TTC549 (cell line): ENCODE data around the gene TMEM17.

Experiments used
- FAIRE-seq: peaks from 2 replicates; lab custom pipeline; 2012; peaks lifted over from hg19 to GRCh38; lab: Jason Lieb, UNC

The TMEM17 gene

DNA sequence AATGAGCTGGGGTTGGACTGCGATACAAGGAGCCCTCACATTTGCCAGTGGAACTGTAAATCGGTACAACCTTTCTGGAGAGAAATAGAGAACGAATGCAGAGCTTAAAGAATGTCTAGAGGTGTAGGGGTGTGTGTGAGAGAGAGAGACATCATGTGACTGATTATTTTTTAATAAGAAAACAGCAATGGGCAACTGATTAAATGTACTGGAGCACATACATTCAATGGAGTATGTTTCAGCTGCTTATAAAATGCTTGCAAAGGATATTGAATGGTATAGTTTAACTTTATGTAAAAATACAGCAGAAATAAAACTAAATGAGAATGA, 391 bp upstream of the TMEM17 start:
- FAIRE-seq: no peak

DNA sequence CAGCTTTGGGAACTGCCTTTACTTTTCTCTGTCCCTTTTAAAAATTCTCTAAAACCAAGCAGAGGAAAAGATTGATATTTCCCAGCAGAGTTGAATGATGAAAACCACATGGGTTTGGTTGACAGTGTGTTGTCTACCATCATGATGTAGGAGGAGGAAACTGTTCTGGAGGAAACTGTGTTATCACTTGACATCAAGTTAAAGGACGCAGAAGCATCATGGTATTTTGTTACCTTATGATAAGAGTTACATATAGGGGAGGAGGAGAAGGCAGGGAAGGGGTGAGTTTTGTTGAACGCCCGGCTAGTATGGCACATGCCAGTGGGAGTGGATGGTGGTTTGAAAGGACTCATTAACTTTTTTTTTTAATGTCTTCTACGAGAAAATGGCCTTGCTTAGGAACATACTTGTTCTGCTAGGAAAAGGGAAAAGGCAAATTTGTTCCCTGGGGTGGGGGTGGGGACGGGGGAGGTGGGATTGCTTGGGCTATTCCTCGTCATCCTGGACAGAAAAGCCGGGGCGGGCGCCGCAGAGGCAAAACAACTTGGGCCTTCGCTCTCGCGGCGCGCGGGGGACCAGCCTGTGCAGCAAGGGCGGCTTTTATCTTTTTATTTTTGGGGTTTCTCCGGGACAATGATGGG, 766 bp downstream of the TMEM17 start:
- no peak for FAIRE-seq

GRCh38 chr2:62504657-62505056, 1.3 kb downstream of the TMEM17 start:
- no peak for FAIRE-seq

DNA sequence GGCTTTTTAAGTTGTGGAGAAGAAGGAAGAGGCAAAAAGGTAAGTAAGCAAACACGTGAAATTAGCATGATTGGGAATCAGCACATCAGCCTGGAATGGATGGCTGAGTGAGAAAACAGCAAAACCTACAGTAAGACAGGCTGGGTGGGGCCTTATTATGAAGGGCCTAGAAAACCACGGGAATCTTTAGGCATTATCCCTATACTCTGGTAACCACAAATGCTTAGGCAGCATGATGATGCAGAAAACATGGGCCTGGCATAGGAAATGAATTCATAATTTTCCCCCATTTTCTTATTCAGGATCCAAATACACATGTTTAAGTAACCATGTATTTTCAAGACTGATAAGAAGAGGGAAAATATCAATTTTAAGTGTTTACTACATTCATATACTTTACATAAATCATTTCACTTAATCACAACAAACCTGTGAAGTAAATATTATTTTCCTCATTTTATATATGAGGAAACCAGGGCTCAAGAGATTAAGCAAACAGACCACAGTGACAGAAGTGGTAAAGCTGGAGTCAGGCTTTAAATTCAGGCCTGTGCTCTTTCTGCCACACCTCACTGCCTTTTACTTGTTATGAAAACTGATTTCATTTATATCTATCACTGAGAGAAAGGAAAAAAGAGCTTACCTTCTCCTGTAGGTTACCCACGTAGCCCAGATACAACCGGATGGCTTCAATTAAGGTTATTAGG, 4.0 kb downstream of the TMEM17 start:
- FAIRE-seq: no peak

GRCh38 chr2:62501069-62501468, 4.9 kb downstream of the TMEM17 start:
- FAIRE-seq: no peak

- no peak for FAIRE-seq
These were observed 6.5 kb downstream of the TMEM17 start for GRCh38 chr2:62499430-62500060.

DNA sequence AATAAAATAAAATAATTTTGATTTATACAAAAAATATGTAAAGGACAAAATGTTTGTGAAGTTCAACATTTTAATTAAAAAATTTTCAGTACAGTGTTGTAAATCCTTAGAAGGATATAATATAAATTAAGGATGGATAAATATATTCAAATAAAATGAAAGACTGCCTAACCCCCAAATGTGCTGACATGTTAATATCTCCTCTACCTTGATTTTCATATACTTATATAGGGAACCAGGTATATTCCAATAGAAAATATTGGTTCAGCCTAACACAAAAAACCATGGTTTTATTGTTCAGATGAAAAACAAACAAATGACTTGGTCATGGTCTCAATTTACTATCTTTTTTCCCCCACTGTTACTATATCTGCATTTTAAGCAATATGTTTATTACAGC, 7.3 kb downstream of the TMEM17 start:
- peak; percentile 3 for FAIRE-seq

DNA sequence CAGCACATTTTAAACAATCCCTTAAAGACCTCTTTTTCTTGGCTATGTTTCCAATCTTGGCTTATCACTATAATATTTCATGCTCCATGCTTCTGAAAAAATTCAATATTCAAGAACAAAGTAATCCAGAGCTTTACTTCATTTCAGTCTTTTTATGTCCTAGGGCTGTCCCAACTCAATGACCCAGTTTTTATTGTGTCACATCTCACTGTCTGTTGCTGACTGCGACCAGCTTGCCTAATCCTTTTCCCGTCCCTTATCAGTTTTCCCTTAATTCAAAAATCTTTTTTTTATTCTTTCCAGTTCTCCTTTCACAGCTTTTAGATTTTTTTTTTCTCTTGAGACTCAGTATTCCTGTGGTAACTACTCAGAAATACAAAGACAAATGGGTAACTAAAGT, 10.2 kb downstream of the TMEM17 start:
- no peak for FAIRE-seq

DNA sequence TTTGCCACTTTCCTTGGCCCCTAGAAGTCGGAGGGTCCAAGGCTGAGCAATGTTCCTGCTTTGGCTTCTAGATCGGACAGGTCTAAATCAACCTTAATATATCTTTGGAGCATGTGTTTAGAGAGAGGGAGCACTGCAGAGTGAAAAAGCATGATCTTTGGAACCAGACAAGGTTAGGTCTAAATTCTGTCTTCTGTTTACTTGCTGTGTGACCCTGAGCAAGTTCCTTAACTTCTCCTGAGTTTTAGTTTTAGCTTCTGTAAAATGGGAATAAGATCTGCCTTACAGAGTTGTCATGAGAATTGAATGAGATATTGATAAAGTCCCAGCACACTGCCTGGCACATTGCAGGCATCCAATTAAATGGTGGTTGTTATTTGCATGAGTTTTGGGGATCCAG, 13.9 kb downstream of the TMEM17 start:
- no peak for FAIRE-seq

GRCh38 chr2:62489702-62490101, 16.3 kb downstream of the TMEM17 start:
- no peak for FAIRE-seq

DNA sequence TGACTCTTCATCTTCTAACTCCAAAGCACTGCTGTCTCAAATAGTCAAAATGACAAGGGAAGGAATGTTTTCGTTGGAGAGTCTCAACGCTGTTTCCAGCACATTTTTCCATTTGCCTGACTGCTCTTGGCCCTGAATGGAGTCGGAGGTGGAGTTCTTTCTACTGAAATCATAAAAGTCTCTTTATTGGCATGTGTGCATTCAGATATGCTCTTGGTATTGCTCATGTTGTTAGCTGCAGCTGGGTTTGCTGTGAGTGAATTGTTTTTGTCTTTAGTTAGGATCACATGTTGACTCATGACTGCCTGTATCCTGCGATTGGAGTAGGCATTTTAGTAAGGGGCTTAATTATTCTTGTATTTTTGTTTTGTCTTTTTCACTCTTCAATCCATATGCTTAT, 16.8 kb downstream of the TMEM17 start:
- FAIRE-seq: no peak

DNA sequence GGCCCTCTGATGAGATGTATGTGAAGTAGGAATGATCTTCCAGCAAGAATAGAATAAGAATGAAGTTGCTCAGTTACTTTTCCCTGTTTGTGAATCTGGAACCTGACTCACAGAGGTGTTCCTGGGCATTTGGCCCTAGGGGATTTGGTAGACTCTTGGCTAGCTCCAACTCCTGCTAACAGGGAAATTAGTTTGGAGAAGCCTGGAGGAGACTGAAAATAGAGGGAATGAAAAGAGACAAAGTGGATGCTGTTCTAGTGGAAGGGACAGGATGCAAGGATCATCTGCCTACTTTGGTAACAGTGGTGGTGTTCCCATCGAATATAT, 19.6 kb downstream of the TMEM17 start:
- no peak for FAIRE-seq

- no peak for FAIRE-seq
These were observed 20.1 kb downstream of the TMEM17 start for GRCh38 chr2:62485761-62486438.

GRCh38 chr2:62482558-62483352, 23.2 kb downstream of the TMEM17 start:
- FAIRE-seq: no peak

- FAIRE-seq: no peak
These were observed 26.1 kb downstream of the TMEM17 start for GRCh38 chr2:62479917-62480316.

DNA sequence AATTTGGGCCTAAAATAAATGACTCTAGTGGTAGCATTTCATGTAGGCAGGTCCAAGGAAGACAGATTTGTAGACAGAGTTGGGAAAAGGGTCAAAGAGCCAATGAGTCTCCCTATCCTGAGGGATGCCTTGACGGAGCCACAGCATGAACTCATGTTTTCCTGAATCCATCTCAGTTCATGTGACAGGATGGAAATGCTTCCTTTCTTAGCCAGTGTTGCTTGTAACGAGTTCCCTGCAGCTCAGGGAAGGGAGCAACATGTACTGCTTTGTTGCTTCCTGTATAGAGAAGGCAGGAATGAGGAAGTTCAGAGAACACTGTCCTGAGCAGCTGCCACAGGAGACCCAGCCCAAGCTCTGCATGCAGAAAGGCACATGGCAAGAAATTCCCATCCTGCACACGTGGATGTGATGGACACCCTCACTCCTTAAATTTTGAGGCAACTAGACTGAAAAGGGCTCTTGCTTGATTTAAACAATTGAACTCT, 27.9 kb downstream of the TMEM17 start:
- FAIRE-seq: no peak

DNA sequence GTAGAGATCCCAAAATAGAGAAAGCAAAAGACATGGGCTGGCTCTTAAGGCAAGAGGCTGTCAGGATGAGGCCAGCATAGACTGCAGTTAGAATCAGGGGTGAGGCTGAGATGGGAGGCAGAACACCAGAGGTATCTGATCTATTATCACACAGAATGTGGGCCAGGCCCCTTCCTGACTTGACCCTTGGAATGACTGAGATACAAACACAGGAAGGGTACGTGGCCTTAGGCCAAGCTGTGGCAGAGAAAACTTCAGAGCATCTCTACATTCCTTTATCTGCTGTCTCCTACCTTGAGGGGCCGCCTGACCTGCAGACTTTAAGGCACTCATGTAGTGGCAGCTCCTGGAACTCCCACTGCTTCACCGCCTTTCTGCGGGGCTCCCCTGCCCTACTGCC, 28.4 kb downstream of the TMEM17 start:
- FAIRE-seq: no peak

DNA sequence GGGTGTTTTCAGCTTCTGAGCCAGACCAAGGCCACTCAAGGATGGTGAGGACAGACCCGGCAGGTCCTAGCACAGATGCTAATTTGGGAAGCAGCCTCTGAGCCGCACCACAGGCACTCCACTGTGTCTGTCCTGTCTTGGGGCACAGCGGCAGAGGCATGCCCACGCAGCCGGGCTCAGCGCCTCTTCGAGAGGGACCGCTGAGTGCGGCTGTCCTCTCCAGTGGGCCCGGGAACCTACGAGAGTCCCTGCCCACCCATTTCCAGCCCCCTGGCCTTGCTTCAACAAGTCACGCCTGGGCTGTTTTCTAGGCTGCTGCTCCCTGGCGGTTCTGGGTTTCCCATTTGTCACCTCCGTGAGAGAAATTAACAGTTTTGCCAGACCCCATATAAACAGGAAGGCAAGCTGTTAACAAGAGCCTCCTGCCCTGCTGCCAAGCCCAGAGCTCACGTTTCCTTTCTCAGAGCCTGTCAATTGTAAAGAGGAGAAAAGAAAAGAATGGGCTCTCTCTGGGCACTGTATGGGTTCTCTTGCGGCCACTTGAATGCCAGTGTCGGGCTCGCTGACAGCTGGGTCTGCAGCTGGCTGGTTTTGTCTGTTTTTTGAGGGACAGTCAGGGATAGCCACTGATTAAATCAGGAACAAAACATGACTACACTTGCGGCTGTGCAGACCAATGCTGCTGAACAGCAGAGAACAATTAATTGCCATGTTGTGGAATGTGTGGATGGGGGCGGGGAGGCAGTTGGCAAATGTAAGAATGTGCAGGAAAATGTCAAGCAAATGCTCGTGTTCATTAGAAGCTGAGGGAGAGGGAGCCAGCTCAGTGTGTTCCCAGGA, 30.6 kb downstream of the TMEM17 start:
- no peak for FAIRE-seq

GRCh38 chr2:62474176-62474575, 31.8 kb downstream of the TMEM17 start:
- no peak for FAIRE-seq

GRCh38 chr2:62473246-62473827, 32.7 kb downstream of the TMEM17 start:
- FAIRE-seq: no peak

DNA sequence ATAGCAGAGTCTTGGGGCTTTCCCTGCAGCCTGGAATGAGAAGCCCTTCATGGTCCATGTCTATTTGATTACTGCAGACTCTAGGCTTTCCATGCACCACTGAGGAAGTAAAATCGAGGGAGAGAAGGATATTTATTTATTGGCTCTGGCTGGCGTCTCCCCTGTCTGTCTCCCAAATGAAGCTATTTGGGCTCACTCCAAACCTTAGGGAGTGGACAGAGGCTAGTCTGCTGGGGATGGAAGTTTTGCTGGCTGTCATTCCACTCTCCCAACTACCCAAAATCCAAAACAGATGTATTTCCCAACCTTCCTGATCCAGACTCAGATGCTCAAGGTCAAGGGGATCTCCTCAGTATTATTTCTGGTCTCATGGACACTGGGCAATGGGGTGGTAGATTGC, 33.7 kb downstream of the TMEM17 start:
- no peak for FAIRE-seq
